B cell (primary cell): ENCODE results near the gene CFH.

Source experiments
- EZH2 ChIP-seq: IDR thresholded peaks from 2 replicates; pipeline ENCODE4 v1.6.1; 2012; ENCODE audit warnings: borderline replicate concordance, low read depth, mild to moderate bottlenecking, moderate library complexity, low read length; ENCODE audit not compliant: insufficient read depth, poor library complexity, severe bottlenecking
- TF ChIP-seq, protein P1 (sequence below): fragments of 200-600 bp; IDR thresholded peaks from one replicate; pipeline ENCODE4 v1.8.0; 2022; ENCODE audit warnings: antibody characterized with exemption, mild to moderate bottlenecking

GRCh38 chr1:196779093-196779492 is 127.2 kb downstream of the CFH start:
- TF ChIP-seq, protein P1, sequence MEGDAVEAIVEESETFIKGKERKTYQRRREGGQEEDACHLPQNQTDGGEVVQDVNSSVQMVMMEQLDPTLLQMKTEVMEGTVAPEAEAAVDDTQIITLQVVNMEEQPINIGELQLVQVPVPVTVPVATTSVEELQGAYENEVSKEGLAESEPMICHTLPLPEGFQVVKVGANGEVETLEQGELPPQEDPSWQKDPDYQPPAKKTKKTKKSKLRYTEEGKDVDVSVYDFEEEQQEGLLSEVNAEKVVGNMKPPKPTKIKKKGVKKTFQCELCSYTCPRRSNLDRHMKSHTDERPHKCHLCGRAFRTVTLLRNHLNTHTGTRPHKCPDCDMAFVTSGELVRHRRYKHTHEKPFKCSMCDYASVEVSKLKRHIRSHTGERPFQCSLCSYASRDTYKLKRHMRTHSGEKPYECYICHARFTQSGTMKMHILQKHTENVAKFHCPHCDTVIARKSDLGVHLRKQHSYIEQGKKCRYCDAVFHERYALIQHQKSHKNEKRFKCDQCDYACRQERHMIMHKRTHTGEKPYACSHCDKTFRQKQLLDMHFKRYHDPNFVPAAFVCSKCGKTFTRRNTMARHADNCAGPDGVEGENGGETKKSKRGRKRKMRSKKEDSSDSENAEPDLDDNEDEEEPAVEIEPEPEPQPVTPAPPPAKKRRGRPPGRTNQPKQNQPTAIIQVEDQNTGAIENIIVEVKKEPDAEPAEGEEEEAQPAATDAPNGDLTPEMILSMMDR = no peak
- TF ChIP-seq EZH2 = no peak
